ENCODE results near the gene ZNF639.

The ZNF639 gene

DNA sequence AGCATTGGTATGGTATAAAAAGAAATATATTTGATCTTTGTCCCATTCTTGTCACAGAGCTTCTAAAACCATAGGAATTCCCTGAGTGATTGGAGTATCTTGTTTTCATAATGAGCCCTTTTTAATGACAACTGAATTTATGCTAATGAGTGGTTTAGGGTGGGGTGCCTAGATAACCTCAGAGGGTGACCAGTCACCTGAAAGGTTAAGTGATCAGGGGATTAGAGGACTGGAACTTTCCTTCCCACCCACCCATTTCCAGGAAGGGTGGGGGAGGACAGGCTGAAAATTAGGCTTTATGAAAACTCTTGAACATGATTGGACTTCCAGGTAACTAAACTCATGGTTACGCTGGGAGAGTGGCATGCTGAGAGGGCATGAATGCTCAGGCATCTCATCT is 33.2 kb downstream of the ZNF639 start:
- DNase-seq (ENCODE audit: low read depth in 1 of 2, low spot score in 1 of 2): no peak
- TF ChIP-seq GABPA (IDR thresholded peaks at IDR 0.05; ENCODE audit: low read depth) (no peak), POLR2AphosphoS5 (IDR thresholded peaks at IDR 0.05; ENCODE audit: low read depth) (no peak), SPI1 (IDR thresholded peaks at IDR 0.05; ENCODE audit: borderline replicate concordance, low read depth) (no peak)
- TF ChIP-seq, protein P1, sequence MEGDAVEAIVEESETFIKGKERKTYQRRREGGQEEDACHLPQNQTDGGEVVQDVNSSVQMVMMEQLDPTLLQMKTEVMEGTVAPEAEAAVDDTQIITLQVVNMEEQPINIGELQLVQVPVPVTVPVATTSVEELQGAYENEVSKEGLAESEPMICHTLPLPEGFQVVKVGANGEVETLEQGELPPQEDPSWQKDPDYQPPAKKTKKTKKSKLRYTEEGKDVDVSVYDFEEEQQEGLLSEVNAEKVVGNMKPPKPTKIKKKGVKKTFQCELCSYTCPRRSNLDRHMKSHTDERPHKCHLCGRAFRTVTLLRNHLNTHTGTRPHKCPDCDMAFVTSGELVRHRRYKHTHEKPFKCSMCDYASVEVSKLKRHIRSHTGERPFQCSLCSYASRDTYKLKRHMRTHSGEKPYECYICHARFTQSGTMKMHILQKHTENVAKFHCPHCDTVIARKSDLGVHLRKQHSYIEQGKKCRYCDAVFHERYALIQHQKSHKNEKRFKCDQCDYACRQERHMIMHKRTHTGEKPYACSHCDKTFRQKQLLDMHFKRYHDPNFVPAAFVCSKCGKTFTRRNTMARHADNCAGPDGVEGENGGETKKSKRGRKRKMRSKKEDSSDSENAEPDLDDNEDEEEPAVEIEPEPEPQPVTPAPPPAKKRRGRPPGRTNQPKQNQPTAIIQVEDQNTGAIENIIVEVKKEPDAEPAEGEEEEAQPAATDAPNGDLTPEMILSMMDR (IDR thresholded peaks at IDR 0.05; ENCODE audit: insufficient read depth, low read length): no peak
- TF ChIP-seq, protein P2, sequence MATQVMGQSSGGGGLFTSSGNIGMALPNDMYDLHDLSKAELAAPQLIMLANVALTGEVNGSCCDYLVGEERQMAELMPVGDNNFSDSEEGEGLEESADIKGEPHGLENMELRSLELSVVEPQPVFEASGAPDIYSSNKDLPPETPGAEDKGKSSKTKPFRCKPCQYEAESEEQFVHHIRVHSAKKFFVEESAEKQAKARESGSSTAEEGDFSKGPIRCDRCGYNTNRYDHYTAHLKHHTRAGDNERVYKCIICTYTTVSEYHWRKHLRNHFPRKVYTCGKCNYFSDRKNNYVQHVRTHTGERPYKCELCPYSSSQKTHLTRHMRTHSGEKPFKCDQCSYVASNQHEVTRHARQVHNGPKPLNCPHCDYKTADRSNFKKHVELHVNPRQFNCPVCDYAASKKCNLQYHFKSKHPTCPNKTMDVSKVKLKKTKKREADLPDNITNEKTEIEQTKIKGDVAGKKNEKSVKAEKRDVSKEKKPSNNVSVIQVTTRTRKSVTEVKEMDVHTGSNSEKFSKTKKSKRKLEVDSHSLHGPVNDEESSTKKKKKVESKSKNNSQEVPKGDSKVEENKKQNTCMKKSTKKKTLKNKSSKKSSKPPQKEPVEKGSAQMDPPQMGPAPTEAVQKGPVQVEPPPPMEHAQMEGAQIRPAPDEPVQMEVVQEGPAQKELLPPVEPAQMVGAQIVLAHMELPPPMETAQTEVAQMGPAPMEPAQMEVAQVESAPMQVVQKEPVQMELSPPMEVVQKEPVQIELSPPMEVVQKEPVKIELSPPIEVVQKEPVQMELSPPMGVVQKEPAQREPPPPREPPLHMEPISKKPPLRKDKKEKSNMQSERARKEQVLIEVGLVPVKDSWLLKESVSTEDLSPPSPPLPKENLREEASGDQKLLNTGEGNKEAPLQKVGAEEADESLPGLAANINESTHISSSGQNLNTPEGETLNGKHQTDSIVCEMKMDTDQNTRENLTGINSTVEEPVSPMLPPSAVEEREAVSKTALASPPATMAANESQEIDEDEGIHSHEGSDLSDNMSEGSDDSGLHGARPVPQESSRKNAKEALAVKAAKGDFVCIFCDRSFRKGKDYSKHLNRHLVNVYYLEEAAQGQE (IDR thresholded peaks at IDR 0.05; ENCODE audit: insufficient replicate concordance, low read depth): no peak
- Histone ChIP-seq H3K27me3 (ENCODE audit: insufficient read depth, poor library complexity, severe bottlenecking) (no peaks in the 10 kb centered on the region), H3K4me3 (replicated peaks; ENCODE audit: insufficient read depth, low read length) (no peak overlapping the region), H3K27ac (replicated peaks) (no peak overlapping the region)

DNA sequence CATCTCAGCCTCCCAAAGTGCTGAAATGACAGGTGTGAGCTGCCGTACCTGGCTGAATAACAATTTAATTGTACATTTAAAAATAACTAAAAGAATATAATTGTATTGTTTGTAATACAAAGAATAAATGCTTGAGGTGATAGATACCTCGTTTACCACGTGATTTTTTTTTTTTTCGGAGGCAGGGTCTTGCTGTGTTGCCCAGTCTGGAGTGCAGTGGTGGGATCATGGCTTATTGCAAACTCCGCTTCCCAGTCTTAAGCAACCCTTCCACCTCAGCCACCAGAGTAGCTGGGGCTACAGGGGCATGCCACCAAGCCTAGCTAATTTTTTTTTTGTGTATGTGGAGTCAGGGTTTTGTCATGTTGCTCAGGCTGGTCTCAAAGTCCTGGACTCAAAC is 40.5 kb downstream of the ZNF639 start:
- Histone ChIP-seq H3K27me3 (ENCODE audit: insufficient read depth, poor library complexity, severe bottlenecking) (no peaks in the 10 kb centered on the region), H3K4me3 (replicated peaks; ENCODE audit: insufficient read depth, low read length) (no peak overlapping the region), H3K27ac (replicated peaks) (no peak overlapping the region)
- no peak for DNase-seq (ENCODE audit: low read depth in 1 of 2, low spot score in 1 of 2)
- no peak for TF ChIP-seq POLR2AphosphoS5 (IDR thresholded peaks at IDR 0.05; ENCODE audit: low read depth)
- TF ChIP-seq SPI1 (IDR thresholded peaks at IDR 0.05; ENCODE audit: borderline replicate concordance, low read depth): no peak
- TF ChIP-seq, protein P2 (IDR thresholded peaks at IDR 0.05; ENCODE audit: insufficient replicate concordance, low read depth): no peak
- TF ChIP-seq, protein P1 (IDR thresholded peaks at IDR 0.05; ENCODE audit: insufficient read depth, low read length): no peak

DNA sequence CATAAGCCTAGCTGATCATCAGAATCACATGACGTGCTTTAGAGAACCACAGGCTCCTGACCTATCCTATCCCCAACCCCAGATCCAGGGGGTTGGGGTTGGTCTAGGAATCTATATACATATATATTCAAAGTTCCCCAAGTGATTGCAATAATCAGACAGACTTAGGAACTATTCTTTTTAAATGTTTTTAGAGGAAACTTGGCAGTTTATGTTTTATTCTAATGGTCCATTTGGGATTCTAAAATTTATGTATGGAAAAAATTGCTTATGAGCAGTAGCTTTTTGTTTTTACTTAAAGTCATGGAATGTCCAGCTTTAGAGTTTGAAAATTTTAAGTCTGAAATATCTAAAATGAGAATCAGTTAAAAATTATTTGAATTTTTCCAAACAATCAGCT is 46.8 kb downstream of the ZNF639 start:
- Histone ChIP-seq H3K27me3 (ENCODE audit: insufficient read depth, poor library complexity, severe bottlenecking) (no peaks in the 10 kb centered on the region), H3K4me3 (replicated peaks; ENCODE audit: insufficient read depth, low read length) (no peak overlapping the region), H3K27ac (replicated peaks) (no peak overlapping the region)
- no peak for DNase-seq (ENCODE audit: low read depth in 1 of 2, low spot score in 1 of 2)
- TF ChIP-seq, protein P2 (IDR thresholded peaks at IDR 0.05; ENCODE audit: insufficient replicate concordance, low read depth): no peak
- TF ChIP-seq POLR2AphosphoS5 (IDR thresholded peaks at IDR 0.05; ENCODE audit: low read depth): no peak
- no peak for TF ChIP-seq SPI1 (IDR thresholded peaks at IDR 0.05; ENCODE audit: borderline replicate concordance, low read depth)
- TF ChIP-seq, protein P1 (IDR thresholded peaks at IDR 0.05; ENCODE audit: insufficient read depth, low read length): no peak
- TF ChIP-seq GABPA (IDR thresholded peaks at IDR 0.05; ENCODE audit: low read depth): no peak

All from HL-60 (cell line).